SIG-M5 treated with dmso at 0.1 percent for 504 hours (cell line): ENCODE measurements around the gene ATXN7.

ENCODE experiments used
- DNase-seq: peaks from one replicate; lab custom pipeline; 2025; ENCODE audit not compliant: unreplicated experiment; lab: John Stamatoyannopoulos, UW

The ATXN7 gene

DNA sequence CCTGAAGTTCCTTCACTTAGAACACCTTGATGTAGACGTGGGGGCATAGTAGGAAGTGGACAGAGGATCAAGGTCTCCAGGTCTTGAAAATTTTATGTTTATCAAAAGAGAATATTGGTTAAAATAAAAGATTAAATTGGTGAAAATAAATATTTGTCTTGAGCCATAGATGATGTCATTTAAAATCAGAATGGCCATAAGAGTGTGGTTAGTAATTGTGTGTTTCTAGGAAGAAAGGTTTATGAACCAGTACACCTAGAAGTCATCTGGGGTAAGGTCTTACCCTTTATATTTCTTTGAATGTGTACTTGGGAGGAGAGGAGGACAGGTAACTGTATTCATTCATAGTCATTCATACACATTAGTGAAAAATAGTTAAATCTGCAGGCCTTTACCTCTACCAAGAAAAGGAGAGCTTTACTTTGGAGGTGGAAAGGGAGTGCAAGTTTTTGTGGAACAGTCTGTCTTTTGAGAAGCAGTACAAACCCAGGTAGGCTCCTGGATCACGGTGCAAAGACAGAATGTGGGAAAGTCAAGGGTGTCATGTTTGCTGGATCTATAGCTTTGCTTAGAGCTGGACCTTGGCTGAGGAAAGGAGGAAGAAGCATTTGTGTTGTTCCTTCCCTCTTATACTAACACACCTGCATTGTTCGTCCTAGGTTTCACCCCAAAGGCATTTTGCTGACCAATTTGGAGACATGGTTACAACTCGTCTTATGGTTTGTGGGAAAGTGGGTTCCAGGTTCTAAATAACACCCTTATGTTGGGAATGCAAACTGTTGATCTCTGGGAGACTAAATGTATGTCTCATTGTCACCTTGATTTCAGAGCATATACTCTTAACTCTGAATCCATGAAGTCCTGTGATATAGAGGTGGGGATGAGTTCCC is 42.3 kb downstream of the ATXN7 start:
- no peak for DNase-seq

GRCh38 chr3:63908081-63908736 is 44.5 kb downstream of the ATXN7 start:
- DNase-seq = peak; percentile 83

- no peak for DNase-seq
Measured at GRCh38 chr3:63908776-63909175, 45.1 kb downstream of the ATXN7 start.

DNA sequence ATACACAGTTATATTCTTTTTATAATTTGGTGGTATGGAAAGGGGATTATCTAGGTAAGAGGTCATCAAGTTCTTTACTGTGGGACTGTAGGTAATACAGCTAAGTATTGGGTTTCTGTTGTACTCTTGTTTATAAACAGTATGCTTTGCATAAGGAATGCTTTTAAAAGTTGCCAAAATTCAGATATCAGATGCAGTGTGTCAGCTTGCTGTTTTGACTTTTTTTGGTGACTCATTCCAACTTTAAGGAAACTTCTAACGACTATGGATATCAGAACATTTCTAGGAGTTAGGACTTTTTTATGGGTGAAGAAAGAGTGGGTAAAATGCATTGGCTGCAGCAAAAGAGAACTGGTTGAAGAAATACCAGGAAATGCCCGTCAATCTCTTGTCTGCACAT is 45.8 kb downstream of the ATXN7 start:
- DNase-seq = no peak

DNA sequence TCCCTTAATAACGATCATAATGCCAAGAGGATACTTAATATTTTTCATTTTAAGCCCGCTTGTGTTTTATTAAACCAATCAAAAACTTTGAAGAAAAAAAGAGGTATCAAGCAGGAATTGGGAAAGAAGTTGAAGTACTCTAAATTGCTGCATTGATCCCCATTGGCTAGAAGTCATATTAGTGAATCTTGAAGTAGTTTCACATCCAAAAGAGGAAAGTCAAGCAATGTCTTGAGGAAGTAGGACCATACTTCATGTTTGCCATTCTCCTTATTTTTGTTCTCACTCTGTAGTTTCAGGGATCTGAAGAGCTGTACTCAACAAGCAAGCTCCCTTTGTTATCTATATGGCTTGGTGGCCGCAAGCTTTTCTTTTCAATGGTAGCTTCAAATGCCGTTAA is 46.3 kb downstream of the ATXN7 start:
- peak; percentile 50 for DNase-seq

DNA sequence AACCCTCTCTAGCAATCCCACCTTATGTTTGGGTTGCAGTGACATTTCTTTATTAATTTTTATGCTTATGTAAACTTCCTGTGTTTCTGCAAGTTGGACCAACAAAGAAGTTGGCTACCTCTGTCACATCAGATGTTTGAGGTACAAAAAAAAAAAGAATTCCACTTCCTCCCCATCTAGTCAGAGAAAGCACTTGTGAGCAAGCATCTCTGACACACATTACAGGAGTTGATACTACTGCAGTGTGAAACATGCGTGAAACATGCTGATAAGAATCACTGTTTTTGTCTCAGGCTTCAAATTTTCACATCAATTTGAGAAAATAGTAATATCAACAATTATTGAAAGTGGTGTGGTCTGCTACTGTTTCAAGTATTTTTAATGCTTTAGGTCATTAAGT is 47.2 kb downstream of the ATXN7 start:
- peak; percentile 32 for DNase-seq

GRCh38 chr3:63911509-63911872 is 47.8 kb downstream of the ATXN7 start:
- no peak for DNase-seq

- DNase-seq = peak; percentile 96
Measured at GRCh38 chr3:63911873-63912767, 48.5 kb downstream of the ATXN7 start, which contains the start of gene SCAANT1. Gene SCAANT1, minus strand, starts transcription at chr3:63912383.

- DNase-seq = peak; percentile 78
Measured at GRCh38 chr3:63912768-63913588, 49.3 kb downstream of the ATXN7 start.

- DNase-seq = peak; percentile 95
Measured at GRCh38 chr3:63914312-63914711, 50.6 kb downstream of the ATXN7 start.

GRCh38 chr3:63918321-63918720 is 54.7 kb downstream of the ATXN7 start:
- peak; percentile 57 for DNase-seq

DNA sequence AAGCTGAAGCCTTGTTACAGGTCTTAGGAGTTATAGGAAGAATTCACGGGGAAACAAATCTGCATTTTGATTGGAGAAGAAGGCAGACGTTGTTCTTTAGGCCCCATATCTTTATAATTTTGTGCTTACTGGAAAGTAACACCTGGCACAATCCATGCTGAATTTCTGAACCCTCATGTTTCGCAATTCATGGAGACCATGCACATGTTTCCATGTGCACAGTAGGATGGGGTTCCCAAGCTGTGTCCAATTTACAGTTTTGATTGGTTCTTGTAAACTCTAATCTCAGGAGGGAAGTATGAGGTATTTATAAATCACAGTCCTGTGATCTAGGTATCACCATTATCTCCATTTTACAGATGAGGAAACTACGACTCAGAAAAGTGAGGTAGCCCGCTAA is 56.3 kb downstream of the ATXN7 start:
- no peak for DNase-seq

- DNase-seq = peak; percentile 92
Measured at GRCh38 chr3:63921741-63922482, 58.2 kb downstream of the ATXN7 start.

DNA sequence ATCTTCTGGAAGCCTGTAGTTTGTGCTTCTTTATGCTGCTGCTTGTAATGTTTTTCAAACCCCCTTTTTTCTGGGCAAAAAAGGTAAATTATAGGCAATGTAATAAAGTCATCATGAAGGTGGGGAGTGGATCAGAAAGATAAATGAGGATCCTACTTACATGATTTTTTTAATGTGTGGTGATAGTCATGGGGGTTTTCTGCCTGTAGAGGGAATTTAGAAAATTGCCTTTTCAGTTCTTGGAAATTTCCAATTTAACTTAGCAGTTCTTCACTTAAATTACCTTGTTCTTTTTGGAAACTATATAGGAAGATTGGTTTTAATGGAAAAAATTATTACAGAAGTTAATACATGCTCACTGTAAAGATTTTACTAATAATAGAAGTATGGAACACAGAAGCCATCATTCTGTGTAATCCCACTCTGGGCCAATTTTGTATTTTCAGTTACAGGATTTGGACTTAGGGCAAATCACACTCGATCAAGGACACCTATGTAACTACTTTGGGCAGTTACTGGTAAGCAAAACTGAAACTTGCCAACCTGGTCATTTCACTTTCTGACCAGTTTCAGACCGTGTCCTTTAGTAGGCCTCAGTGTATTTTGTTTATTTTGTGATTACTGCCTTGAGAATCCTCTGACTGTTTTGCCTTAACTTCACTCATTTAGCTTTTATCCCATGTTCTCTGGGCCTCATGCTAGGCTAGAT is 59.0 kb downstream of the ATXN7 start:
- DNase-seq = no peak

- DNase-seq = no peak
Measured at GRCh38 chr3:63926309-63926708, 62.6 kb downstream of the ATXN7 start.

DNA sequence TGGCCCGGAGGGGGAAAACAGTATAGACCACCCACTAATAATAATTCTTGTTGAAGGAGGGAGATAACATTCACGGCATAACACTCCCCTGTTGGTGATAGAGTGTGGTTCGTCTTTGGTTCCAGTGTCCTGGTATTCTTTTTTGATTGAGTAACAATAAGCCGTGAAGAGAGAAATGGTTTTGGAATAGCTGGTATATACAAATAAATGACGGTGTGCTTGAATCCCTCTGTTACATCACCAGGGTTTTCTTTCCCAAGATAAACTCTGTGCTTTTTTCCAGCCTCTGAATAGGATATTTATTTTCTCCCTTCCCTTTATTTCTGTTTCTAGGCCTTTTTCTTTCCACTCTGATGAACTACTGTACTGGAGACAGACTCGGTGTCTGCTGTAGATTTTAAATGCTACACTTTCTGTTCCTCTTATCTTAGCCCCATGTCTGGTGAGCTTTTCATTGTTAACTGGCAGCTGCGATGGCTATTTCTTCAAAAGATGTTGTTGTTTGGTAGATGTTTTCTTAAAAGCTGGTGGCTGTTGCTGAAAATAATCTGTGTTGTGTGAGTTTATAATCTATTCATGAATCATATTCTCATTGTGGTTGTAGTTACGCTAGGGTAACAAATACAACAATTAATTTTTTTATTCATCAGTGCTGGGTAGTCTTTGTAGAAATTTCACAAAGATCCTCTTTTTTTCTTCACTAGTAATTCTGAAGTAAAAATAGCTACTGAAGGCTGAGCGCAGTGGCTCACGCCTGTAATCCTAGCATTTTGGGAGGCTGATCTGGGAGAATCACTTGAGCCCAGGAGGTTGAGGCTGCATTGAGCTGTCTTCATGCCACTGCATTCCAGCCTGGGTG is 64.0 kb downstream of the ATXN7 start:
- DNase-seq = peak; percentile 69

- no peak for DNase-seq
Measured at GRCh38 chr3:63931290-63931689, 67.6 kb downstream of the ATXN7 start.

DNA sequence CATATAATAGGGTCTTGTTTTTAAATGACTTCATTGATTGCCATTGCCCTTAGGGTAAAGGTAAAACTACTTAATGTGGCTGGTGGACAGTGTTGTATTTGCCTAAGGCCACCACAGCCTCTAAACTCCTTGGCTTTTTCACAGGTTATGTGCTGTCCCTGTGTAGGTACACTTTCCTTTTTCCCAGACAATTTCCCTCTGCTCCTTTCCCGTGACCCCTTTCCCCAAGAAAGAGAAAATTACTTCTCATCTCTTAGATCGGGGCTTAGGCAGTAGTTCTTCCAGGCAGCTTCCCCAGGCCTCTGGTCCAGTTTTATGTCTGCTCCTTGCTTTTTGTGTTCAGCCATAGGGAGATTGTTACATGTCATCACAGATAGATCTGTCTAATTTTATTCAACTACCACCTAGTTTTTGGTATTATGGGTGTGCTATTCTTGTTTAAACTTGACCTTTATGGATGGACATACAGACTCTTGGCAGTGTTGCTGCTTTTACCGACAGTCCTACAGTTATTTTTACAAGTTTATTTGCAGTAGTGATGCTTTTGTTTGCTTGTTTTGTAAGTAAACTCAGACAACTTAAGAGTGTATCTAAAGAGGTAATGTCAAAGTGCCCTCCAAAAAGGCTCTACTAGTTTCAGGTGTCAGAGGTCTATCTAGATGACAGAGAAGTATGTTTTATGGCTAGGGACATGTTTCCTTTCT is 69.0 kb downstream of the ATXN7 start:
- DNase-seq = no peak
